NCI-H1092 treated with DMSO at 0.1 percent for 48 hours (cell line): ENCODE data around the gene MED26.

Experiments
- DNase-seq: peaks from one replicate; lab custom pipeline; 2025; lab: John Stamatoyannopoulos, UW

Gene MED26

DNA sequence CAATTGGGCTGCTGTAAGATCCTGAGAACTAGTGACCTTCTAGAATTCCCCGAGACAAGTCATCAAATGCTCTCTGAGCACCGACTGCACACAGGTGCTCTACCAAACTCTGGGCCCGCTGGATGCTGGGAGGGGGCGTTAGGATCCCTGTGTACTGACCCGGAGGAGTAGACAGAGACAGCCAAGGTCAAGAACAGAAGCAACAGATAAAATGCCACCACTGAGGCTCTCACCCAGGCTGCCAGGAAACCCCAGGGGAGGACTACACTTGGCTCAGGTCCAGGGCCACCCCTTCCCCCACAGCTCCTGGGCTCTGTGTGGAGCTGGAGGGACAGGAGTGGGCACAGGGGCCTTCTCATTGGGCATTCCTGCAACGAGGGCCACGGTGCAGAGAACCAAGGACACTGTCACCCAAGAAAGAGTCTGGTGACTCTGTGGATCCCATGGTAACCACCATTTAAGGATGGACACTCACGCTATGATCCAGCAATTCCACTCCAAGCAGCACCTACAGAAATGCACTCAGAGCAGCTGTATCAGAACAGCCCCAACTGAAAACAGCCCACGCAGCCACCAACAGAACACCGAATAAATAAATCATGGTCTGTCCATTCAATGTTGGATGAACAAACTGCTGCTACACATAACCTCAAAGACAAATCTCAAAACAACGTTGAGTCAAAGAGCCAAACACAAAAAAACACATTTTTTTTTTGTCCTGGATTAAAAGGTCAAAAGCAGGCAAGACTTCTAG is 39.0 kb downstream of the MED26 start:
- no peak for DNase-seq

DNA sequence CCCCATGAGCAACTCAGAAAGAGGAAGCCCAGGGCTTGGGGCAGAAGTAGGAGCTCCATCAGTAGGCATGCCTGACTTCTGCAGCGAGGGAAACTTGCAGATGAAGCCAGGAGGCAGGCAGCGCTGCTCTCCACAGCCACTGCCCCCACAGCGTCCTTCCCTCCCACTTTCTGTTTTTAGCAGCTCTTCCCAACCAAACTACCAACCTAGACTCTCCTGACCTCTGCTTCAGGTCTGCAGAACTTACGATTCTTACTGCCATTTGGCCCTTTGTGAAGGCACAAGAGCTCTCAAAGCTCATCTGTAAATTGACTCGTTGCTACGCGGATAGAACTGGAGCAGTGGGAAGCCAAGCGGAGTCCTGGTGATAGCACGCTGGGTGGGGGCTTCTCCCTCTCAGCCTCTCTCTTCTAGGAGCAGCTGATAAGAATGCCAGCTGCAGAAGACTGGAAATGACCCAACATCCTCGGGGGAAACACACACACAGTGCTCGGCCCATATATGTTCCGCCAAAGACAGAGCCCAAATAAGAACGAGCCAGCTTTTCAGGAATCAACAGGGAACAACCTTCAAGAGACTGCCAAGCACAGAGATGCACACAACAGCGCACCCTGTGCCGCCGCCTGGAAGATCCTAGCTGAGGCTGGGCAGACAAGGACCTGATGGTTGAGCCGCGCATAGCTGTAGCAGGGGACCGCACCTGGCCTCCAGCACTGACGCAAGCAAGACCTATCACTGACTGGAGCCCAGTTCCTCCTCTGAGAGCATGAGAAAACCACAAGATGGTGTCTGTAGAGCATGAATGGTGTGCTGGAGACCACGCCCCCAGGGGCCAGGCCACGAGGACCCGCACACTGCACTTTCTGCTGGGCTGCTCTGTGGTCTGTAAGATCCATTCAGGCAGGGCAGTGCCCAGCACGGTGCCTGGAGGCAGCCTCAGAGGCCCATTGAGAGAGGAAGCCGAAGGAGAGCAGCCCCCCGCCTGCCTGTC is 39.9 kb downstream of the MED26 start:
- DNase-seq, result peak; percentile 39

DNA sequence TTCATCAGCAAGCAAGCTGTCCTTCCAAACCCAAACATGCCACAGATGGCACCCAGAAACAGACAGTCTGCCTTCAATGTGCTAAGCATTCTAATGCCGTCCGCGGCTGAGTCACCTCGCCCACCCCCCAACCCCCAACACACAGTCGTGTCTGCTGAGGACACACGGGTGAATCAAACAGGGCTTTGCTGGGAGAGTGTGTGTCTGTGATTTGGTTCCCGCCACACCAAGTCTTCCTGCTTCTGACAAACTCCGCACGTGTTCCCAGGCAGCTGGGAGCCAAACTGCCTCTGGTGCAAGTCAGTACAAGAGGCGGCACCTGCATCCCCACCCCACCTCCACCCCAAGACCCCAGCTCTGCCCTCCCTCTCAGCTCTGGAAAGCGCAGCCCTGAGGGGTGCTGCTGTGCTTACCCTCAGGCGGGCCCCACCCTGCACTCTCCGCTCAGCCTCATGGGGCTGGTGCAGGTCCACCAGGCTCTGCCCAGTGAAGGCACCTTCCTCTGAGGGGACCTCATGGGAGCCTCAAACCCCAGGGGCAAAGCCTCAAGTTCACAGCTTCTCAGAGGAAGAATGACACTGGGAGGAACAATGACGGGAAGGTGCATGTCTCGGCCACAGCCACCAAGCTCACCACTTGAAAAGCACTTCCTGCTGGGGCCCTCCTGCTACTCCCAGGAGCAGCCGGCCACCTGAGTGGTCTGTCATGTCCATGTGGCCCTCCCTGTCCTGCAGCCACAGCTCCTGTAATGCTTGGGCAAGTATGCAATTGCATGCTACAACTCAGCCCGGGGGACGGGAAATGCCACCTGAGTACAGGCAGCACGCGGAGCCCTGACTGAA is 40.8 kb downstream of the MED26 start:
- no peak for DNase-seq

DNA sequence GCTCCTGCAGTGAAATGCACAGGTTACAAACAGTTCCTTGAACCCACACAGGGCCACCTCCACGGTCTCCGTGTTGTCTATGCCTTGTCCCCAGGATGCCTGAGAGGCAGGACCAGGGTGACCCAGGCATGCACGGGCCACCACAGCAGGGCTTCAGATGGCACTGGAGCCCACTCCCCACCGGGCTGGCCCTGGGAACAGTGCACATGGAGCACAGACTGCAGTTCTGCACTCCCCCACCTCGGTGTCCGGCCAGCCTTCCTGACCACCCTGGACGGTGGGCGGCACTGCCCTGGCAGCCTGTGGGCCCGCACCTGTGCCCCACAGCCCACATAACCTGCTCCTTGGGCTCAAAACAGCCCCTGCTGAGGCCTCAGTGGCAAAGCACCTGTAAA is 41.5 kb downstream of the MED26 start:
- no peak for DNase-seq

DNA sequence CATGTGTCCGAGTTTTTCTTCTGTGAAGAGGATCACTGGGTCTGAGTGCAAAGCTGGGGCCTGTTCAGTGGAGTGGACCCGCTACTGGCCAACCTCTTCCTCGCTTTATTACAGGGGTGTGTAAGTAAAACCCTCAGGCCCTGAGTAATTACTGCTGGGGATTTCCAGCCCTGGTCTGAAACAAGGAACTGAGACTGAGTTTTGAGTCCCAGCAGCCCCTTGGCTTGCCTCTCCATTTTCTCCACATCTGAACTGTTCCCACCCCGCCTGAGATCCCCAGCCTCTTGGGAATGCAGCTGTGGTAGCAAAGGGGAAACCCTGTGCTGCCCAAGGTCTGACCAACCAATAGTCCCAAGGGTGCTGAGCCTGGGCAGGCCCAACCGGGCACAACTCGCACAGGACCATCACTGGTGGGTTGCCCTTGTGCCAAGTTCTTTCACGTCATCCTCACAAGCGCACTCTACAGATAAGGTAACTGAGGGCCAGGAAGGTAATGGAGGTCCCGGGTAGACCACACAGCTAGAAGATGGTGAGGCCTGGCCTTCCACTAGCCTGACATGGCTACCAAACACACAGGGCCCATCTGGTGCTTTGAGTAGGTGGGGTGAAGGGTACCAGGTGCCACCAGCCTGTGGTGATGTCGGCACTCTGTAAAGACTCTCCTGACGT is 42.1 kb downstream of the MED26 start:
- no peak for DNase-seq

DNA sequence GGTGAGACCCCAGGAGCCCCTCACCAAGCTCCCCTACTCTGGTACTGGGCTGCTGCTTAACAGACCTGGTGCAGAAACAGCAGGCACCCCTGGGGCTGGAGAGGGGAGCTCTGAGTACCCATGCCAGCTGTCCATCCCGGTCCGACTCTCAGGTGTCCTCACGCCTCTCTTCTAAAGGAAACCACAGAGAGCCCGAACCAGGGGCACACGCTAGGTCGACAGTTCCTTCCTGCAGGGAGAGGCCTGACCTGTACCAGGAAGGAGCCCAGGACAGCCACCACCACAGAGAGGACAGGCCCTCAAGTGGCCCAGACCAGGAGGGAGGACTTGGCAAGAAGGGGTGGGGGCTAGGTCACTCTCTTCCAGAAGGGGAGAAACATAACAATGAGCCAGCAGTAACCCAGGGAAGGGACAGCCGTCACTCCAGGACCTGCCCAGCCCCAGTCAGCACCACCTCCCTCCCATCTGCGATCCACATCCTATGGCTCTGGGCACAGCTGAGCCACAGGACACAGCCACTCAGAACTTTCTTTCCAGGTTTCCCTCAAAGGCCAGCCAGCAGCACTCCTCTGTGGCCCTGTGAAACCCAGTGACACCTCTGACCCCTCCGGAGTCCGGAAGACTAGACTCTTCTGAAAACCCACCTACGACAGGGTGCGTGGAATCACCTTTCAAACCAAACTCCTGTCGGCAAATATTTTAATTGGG is 42.8 kb downstream of the MED26 start:
- no peak for DNase-seq

DNA sequence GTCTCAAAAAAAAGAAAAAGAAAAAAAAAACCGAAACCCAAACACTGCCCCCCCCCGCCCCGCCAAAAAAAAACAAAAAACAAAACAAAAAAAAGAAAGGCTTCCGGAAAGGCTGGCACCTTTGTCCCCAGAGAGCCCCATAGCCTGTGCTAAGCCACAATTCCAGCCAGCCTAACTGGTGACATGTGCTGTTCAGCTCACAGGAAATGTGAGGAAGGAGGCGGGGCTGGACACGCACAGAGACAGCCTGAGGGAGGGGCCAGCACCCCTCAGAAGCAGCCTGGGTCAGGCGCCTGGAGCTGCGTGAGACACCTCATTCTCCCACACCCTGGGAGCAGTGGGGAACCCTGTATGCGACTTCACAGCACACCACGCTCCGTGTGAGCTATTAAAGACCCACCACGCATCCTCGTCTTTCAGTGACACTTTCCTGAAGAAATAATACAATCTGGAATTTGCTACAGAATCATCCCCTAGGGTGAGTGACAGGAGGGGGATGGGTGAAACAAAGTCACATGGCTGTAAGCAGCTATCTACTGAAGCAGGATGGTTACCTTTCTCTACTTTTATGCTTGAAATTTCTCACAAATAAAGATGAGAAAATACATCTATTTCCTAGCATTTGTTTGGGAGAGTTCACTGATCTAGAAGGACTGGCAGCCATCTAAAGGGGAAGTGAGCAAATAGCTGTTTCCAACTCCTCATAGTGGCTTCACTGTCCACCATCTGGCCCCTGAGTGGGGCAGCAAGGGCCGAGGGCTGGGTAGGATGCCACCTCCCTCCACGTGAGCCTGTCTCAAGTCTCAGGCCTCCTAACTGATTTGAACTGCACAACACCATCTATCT is 43.5 kb downstream of the MED26 start:
- DNase-seq, result no peak

DNA sequence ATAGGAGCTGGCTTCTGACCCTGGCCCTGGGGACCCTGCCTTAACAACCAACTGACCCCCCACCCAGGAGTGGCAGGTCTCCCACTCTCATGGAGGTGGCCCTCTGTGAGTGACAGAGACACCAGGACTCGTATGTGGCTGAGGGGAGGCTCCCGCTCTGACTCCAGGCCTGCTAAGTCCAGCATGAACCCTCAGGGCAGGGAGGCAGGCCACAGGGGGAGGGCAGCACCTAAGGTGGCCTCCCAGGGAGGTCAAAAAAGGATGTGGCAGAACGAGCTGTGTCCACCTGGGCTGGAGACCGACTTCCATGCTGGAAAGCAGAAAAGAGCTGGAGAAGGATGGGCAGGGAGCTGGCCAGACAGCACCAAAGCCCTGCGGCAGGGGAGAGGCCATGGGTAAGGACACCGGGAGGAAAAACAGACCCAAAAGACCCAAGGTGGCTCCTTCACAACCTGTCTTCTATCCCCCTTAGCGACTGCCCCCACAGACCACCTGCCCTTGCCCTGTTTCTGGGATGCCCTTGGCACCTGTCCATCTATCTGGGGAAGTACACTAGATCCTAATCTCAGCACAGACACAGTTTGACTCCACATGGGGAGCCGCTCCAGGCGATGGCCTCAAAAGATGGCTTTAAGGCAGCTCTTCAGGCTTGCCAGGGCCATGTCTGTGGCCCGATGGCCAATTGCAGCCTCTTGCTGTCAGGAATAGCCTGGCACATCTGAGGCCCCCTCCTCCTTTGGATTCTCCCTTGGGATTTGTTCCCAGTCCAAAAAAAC is 45.3 kb downstream of the MED26 start:
- DNase-seq, result no peak

DNA sequence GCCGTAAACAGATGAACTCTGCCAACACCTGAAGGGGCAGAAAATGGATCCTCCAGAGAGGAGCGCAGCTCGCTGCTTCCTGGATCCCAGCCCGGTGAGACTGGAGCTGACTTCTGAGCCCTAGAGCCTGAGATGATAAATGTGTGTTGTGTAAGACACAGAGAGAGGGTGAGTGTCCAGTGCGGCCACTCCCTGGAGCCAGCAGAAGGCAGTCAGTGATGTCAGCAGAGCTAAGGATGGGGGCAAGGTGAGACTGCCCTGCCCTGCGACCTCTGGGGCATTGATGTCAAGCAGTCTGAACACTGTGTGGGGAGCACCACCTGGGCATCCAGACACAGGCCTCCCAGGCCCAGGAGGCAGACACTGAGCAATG is 46.0 kb downstream of the MED26 start:
- no peak for DNase-seq

DNA sequence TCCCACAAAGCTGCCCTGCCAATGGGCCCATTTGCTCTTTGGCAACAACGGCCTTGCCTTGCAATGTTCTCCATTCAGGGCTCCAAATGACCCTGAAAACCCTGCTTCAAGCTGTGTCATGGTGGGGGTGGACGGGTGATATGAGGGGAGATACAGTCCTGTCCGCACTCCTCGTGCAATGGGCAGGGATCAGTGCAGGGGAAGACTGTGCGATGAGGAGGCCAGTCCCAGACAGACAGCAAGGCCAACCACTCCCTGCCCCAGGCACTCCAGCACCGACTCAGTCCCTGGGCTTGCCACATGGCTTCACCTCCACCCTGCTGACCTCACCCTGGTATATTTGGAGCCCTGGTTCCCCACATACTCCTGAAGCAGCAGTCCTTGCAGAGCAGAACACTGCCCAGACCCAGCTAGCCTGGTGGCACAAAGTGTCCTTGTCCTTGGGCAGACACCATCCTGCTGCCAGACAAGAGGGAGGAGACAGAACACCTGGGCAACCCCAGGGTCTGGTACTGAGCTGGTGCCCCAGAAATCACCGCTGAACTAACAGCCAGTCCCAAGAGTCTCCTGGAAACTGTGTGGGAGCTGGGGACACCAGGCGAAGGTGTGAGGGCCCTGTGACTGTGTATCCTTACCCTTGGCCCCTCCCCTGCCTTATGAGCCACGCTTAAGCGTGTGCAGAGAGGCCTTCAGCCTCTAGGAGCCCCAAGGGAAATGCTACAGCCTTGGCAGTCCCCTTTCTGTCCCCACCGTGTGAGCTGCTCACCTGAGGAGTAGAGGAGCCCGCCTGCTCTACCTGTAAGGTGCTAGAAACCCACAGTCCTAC is 46.6 kb downstream of the MED26 start:
- DNase-seq, result no peak

DNA sequence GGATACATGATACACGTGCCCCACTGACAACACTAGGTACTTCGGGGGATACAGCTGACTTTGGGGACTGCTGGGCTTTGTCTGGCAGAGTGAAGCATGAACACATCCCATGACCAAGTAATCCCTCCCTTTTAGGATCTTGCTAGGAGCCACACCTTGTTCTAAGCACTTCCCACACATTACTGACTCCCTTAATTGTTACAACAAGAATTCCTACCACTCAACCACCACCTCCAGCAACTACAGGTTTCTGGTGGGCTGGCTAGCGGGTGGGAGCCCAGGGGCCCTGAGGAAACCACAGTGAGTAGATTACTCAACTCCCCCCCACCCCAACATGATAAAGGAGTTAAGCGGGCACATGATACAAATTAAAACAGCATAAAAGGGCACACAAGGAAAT is 48.6 kb downstream of the MED26 start:
- no peak for DNase-seq

DNA sequence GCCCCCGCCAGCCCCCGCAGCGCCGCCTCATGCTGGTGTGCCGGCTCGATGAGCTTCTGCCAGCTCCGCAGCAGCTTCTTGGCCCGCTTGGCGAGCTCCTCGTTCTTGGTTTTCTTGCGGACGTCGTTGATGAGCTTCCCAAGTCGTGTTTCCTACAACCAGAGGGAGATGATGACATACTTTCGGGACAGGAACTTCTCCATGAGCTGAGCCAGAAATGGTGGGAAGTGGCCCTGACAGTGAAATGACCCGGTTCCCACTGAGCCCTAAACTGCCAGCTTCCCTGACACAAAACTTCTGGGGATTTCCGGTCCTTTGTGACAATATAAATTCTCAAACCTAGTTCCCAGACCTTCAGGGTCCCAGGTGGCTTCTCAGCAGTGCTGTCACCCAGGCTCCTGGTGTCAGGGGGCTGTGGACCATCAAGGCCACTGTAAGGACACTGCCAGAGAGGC is 50.4 kb downstream of the MED26 start:
- no peak for DNase-seq

DNA sequence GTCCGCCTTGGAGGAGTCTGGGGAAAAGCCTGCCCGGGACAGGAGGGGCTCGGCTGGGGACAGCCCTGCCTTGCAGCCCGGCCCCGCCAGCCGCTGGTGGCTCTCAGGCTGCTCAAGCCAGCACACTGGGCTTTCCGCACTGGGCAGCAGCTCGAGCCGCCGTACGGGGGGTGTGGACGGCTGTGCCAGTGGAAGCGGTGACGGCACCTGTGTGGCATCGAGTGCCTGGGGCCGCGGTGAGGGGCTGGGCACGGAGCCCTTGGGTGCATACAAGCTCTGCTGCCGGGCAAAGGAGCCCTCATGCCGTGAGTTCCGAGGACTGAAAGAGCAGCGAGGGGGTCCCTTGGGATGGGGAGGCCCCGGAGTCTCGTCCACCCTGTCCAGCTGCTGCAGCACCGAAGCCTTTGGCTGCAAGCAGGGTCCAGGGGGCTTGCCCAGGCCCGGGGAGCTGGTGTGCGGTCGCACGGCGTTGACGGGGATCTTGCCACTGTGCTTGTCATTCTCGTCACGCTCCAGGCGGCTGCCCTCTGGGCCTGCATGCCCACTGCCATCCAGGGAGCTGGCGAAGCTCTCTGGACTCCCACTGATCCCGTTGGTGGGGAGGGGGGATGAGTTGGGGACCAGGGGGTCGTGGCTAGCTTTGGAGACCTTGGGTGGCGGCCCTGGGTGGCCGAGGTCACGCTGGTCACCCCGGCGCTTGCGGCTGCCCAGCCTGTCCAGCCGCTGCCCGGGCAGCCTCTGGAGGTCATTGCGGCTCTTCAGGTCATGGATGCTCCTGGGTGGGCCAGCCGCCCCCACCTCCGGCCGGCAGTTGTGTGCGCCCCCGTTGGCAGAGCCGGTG is 51.1 kb downstream of the MED26 start:
- DNase-seq, result no peak

DNA sequence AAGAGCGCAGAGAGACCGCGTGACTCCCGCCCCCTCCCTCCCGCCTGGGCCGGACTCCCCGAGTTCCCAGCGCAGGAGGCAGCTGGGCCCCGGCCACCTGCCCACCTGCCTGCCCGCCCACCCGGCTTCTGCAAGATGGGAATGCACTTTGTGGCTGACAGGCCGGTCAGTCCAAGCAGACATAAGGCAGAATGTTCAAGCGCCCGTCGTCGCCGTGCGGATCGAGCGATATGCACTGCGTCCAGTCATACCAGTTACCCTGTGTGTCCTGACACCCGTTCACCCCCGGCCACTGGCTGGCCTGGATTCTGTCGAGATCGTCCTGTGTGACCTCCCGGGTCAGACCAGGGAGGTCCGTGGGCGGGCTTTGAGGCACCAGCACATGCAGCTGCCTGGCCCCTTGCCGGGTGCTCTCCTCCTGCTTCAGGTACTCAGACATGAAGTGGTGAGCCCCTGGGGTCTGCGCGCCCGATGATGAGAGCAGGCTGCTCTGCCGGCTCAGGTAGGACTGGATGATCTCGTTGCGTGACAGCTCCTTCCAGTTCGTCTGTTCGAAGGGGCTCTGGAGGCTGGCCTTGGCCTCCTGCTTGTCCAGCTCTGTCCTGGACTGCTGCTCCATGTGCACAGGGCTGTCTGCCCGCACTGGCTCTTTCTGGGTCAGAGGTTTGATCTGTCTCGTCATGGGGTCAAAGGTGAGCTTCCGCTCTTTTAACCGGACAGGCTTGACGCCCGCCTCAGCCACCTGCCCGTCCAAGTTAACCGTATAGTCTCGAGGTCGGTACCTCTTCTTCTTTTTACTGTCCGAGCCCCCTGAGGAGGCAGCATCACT is 51.9 kb downstream of the MED26 start:
- no peak for DNase-seq

DNA sequence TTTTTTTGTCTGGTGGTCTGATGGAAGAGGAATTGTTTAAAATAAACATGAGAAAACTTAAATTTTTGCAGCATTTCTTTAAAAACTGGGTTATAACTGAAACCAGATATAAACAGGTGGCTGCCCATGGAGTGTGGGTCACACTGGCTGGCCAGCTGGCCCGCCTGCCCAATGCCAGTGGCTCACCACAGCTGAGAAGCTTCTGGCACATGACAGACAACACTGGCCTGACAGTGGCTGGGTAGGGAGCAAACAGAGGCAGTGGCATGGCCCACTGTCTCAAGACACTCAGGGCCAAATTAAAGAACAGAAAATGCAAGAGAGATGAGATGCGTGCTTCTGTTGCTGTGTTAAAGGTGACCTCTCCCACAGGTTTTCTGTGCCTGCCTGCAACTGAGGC is 52.7 kb downstream of the MED26 start:
- DNase-seq, result no peak

DNA sequence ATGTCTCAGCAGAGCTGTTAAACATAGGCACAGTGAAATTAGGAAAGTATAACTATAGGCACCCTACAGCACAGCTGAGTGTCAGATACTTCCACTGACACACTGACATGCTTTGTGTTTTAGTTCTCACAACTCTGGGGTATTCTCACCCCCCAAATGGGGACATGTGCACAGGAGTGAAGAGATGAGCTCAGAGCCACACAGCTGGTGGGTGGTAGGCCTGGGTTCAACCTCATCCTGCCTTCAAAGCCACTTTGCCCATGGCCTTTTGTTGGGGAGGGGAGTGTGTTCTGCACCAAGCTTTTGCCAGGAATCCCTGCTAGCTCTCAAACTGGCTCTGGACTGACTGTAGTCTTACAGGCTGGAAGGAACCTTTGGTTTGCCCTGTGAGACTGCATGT is 54.1 kb downstream of the MED26 start:
- DNase-seq, result no peak

DNA sequence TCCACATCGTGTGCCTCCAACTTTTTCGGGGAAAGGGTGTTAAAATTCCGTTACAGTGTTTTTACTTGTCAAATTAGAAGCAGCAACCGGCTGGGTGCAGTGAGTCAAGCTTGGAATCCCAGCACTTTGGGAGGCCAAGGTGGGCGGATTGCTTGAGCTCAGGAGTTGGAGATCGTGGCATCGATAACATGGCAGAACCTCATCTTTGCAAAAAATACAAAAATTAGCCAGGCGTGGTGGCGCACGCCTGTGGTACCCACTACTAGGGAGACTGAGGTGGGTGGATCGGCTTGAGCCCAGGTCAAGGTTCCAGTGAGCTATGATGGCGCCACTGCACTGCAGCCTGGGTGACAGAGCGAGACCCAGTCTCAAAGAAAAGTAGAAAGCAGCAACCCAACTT is 54.7 kb downstream of the MED26 start:
- no peak for DNase-seq
